Vagina (tissue), 2 donors: ENCODE results near the gene HSD17B8. TPM values are rescaled to one million over a fixed set of nuclear protein-coding genes. Genes with fewer than 3 reads are reported as not detected.

Experiments used
- DNase-seq, 2 donors: peaks; one replicate each; pipeline ENCODE4 v3.0.0-alpha.2; 2017; ENCODE audit errors: extremely low spot score in 2 of 2
- H3K27ac ChIP-seq: fragments of 200-600 bp; sonication (generic); one replicate; pipeline ENCODE4 v1.5.1; 2019
- H3K27me3 ChIP-seq: fragments of 200-600 bp; sonication (generic); one replicate; pipeline ENCODE4 v1.5.1; 2019
- H3K36me3 ChIP-seq, 2 donors: fragments of 200-600 bp; sonication (generic); one replicate each; pipeline ENCODE4 v1.5.1; 2017 to 2019
- H3K4me1 ChIP-seq: fragments of 200-600 bp; sonication (generic); one replicate; pipeline ENCODE4 v1.5.1; 2019
- H3K4me3 ChIP-seq, 2 donors: fragments of 200-600 bp; sonication (generic); 1 replicate in 1 of 2; 2 replicates in 1 of 2; pipeline ENCODE4 v1.5.1; 2016 to 2019
- H3K9me3 ChIP-seq: fragments of 200-600 bp; sonication (generic); one replicate; pipeline ENCODE4 v1.5.1; 2019
- CTCF ChIP-seq, 3 experiments: fragments of 450-650 bp in 2 of 3; fragments of 200-600 bp in 1 of 3; sonication (generic) in 1 of 3; IDR thresholded peaks; one replicate each; pipeline ENCODE4 v1.5.1; 2017 to 2019; ENCODE audit warnings: antibody characterized with exemption in 3 of 3, mild to moderate bottlenecking in 2 of 3, moderate library complexity in 2 of 3
- POLR2A ChIP-seq, 2 donors: fragments of 450-650 bp; IDR thresholded peaks; one replicate each; pipeline ENCODE4 v1.6.1; 2017; ENCODE audit warnings: antibody characterized with exemption in 2 of 2, mild to moderate bottlenecking in 2 of 2, moderate library complexity in 2 of 2
- POLR2AphosphoS5 ChIP-seq, 2 donors: sonication (generic); formaldehyde crosslinking; IDR thresholded peaks; one replicate each; pipeline ENCODE4 v1.9.0; 2017; ENCODE audit warnings: antibody characterized with exemption in 2 of 2, mild to moderate bottlenecking in 2 of 2, low read depth in 1 of 2; ENCODE audit not compliant: insufficient read depth in 1 of 2
- intact Hi-C: fragments of 100-400 bp; cut with DNase I; formaldehyde crosslinking; loops from one replicate; pipeline ENCODE4 v1.15.1; 2023
- total RNA-seq: library from RNA; depleted of rRNA; stranded (reverse); fragments of >200 nt; gene quantifications from one replicate; pipeline ENCODE4 v1.2.3, GENCODE V29; 2016

The HSD17B8 gene
- total RNA-seq, 1 donor from 2014 or later, result 17.7 TPM

GRCh38 chr6:33248643-33248931 is 44.1 kb downstream of the HSD17B8 start:
- H3K27me3 ChIP-seq, result no peaks in the 10 kb centered on the region
- TF ChIP-seq POLR2A (IDR thresholded peaks at IDR 0.05) (no peak), POLR2AphosphoS5 (IDR thresholded peaks at IDR 0.05; ENCODE audit: insufficient read depth in 1 of 2, low read depth in 1 of 2) (no peak), CTCF (IDR thresholded peaks at IDR 0.05) (no peak)
- no peak for DNase-seq
- peaks cover 0 to 5% of the 10 kb centered on the region in 2 donors for H3K36me3 ChIP-seq
- H3K27ac ChIP-seq, result peak overlapping the region; percentile 96
- intact Hi-C loops, result loop anchor here (5.0 to 10.0 kb wide), 3 partner anchors 86 to 231 kb away; no protein-coding TSS in a partner anchor
- H3K4me3 ChIP-seq, result peak overlapping the region; percentile 45 to 58
- peaks cover 27% of the 10 kb centered on the region for H3K4me1 ChIP-seq
- no peaks in the 10 kb centered on the region for H3K9me3 ChIP-seq

GRCh38 chr6:33248932-33249731 is 44.7 kb downstream of the HSD17B8 start:
- no peaks in the 10 kb centered on the region for H3K27me3 ChIP-seq
- peaks cover 0 to 5% of the 10 kb centered on the region in 2 donors for H3K36me3 ChIP-seq
- peak overlapping the region; percentile 45 to 58 for H3K4me3 ChIP-seq
- H3K9me3 ChIP-seq, result no peaks in the 10 kb centered on the region
- TF ChIP-seq POLR2AphosphoS5 (IDR thresholded peaks at IDR 0.05; ENCODE audit: insufficient read depth in 1 of 2, low read depth in 1 of 2) (peak; percentile 90 to 92), CTCF (IDR thresholded peaks at IDR 0.05) (peak in 2 of 3 experiments; percentile 13 to 24), POLR2A (IDR thresholded peaks at IDR 0.05) (peak in 1 of 2 donors; percentile 71)
- intact Hi-C loops, result loop anchor here (5.0 to 10.0 kb wide), 3 partner anchors 87 to 232 kb away; no protein-coding TSS in a partner anchor
- DNase-seq, result peak; percentile 99
- H3K4me1 ChIP-seq, result peaks cover 27% of the 10 kb centered on the region
- peak overlapping the region; percentile 96 for H3K27ac ChIP-seq

GRCh38 chr6:33249732-33250630 is 45.5 kb downstream of the HSD17B8 start:
- Histone ChIP-seq H3K4me3 (peak overlapping the region; percentile 45 to 58), H3K4me1 (peaks cover 27% of the 10 kb centered on the region), H3K9me3 (no peaks in the 10 kb centered on the region), H3K36me3 (peaks cover 0 to 5% of the 10 kb centered on the region in 2 donors), H3K27me3 (no peaks in the 10 kb centered on the region), H3K27ac (peak overlapping the region; percentile 94)
- TF ChIP-seq CTCF (IDR thresholded peaks at IDR 0.05), result no peak
- TF ChIP-seq POLR2A (IDR thresholded peaks at IDR 0.05), result no peak
- no peak for TF ChIP-seq POLR2AphosphoS5 (IDR thresholded peaks at IDR 0.05; ENCODE audit: insufficient read depth in 1 of 2, low read depth in 1 of 2)
- DNase-seq, result no peak
- intact Hi-C loops, result loop anchor here (5.0 to 10.0 kb wide), 3 partner anchors 88 to 233 kb away; no protein-coding TSS in a partner anchor

GRCh38 chr6:33250731-33251130 is 46.3 kb downstream of the HSD17B8 start:
- Histone ChIP-seq H3K4me3 (no peak overlapping the region), H3K4me1 (peaks cover 27% of the 10 kb centered on the region), H3K36me3 (peaks cover 0 to 5% of the 10 kb centered on the region in 2 donors), H3K9me3 (no peaks in the 10 kb centered on the region), H3K27me3 (no peaks in the 10 kb centered on the region), H3K27ac (peak overlapping the region; percentile 94)
- TF ChIP-seq POLR2A (IDR thresholded peaks at IDR 0.05) (no peak), CTCF (IDR thresholded peaks at IDR 0.05) (no peak), POLR2AphosphoS5 (IDR thresholded peaks at IDR 0.05; ENCODE audit: insufficient read depth in 1 of 2, low read depth in 1 of 2) (no peak)
- no peak for DNase-seq
- intact Hi-C loops, result no loop called here
